ENCODE measurements around the gene C1orf105.
"Not testable (repeated sequence)": the region's sequence is repeated elsewhere in the genome, so short reads cannot be mapped to it uniquely, and the experiment has no call there.

Gene C1orf105

DNA sequence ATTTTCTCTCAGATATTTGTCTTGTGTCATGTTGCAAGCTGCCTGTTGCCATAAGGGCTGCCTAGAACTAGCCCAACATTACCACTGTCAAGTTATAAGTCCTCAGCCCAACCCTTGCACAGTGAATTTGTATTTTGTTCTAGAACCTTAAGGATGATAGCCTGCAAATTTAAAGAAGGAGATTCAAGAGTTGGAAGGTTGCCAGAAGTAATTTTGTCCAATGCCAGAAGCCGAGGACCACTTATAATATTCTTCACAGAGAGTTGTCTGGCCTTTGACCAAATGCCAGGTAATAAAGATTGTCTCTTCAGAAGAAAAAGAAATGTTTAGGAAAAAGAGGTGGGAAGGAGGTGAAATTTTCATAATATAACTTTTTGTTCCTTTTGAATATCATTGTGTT, 71.9 kb downstream of the C1orf105 start:
- no peak for DNase-seq

DNA sequence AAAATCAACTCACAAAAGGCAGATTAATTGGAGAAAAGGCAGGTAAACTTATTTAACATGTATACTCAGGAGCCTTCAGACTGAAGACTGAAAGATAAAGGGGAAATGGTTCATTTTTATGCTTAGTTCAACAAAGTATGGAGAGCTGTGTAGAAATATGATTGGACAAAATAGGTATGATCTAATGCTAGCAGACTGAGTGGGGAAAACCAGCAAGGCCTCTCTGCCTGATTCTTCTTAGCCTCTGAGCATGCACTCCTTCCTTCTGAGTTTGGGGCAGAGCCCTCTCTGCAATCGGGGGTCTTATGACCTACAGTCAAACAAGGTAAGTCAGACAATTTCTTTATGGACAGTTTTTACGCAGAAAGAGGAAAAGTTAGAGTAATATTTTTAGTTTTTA, 73.7 kb downstream of the C1orf105 start:
- DNase-seq, result no peak

DNA sequence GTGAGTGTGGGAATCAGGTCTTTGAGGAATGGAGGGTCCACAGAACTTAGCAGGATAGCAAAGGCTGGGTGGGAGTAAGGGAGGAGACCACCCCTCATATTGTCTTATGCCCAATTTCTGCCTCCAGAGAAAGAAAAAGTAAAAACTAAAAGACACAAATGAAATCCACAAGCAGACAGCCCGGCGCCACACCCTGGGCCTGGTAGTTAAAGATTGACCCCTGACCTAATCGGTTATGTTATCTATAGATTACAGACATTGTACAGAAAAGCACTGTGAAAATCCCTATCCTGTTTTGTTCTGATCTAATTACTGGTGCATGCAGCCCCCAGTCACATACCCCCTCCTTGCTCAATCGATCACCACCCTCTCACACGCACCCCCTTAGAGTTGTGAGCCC, 75.6 kb downstream of the C1orf105 start:
- DNase-seq, result not testable (repeated sequence)

DNA sequence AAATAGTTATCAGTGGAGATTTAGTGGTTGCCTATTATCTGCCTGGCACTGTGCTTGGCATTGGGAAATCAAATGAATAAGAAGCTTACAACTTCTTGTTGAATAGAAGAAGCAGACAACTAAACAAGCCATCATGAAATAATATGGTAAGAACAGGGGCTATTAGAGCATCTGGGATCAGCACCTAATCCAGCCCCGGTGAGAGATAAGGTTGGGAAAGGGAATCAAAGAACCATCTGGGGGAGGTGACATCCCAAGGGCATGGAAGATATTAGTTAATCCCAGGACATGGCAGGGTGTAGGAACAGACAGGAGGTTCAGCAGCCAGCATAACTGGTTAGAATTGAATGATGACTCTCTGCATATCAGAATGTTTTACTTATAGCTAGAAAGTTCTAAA, 76.2 kb downstream of the C1orf105 start:
- DNase-seq, result no peak

DNA sequence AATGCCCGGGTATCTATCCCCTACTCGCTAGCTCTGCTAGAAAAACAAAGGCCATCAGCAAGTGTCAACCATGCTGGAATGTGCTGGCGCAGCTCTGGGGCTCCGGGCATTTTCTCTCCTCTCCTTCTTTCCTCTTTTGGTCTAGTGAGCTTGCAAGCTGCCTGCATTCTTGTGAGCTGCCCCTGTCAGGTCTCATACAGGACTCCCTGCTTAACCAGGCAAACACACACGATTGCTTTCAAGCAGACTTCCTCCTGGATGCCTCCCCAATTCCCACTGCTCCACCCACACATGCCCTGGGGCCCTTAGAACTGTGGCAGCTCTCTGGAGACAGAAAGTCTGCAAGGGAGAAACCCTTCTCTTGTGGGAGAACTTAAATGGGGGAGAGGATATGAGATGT, 76.7 kb downstream of the C1orf105 start:
- no peak for DNase-seq

DNA sequence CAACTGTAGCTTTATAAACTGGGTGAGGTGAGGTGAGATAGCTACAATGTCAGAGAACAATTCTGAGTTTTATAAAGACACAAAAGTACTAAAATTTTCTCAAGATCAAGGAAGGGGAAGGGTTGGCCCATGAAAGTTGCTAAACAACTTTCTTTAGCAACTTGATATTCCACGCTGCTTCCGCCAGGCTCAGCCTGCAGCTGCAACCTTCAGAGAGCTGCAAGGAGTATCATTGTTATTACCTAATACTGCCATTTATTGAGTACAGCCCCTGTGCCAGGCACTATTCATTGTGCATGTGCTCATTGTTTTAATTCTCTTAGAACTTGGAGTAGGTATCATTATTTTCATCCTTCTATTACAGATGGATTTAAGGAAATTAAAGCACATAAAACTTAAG, 78.4 kb downstream of the C1orf105 start:
- DNase-seq, result no peak

DNA sequence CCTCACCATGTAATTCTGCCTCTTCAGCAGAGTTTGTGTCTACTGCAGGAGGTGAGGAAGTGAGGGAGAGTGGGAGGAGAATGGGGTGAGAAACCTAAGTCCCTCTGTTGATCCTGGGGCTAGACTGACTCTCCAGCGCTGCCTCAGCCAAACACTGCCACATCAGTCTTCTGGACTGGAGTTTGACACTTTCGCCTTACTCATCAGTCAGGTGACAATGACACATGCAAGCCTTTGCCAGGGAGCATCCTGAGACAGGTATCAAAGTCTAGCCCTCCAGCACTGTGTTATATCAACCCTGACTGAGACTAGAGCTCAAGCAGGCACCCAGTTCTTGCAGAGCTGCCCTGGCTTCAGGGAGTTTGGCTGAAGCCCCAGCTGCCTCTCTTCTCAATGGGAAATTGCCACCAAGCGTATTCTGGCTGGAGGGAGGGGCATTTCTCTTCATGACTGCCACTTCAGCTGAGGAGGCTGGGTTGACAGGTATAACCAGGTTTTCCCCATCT, 79.2 kb downstream of the C1orf105 start:
- DNase-seq, result no peak

DNA sequence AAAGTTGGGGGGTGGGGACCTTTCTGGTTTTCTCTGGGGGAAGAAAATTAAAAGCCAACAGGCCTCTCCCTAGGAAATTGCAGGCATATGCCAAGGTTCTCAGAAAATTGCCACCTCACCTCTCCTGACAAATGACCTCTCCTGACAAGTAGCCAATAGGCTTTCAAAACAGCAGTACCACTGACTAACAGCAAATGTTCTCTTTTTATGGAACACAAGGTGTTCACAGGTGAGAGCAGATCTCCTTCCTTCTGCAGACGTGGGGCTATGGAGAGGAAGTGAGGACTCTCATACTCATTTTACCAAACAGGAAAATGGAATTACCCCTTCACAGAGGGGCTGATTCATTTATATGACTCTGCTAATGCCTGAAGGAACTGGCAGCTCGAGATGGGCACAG, 79.7 kb downstream of the C1orf105 start:
- DNase-seq, result no peak

DNA sequence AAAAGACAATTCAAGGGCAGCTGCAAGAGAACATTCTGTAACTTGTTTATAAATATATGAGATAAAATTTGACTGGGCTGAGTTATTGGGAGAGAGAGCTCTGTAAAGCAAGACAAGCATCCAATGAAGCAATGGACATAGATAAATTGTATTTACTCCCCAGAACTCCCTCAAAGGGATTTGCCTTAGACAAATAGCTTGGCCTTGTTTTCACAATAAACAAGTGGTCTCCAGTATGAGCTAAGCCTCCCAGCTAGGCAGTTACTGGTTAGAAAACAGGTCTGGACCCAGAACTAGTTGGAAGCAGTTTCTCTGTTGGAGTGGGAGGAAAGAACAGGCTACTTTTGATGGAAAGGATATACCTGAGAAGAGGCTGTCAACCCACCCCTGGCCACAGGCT, 87.3 kb downstream of the C1orf105 start:
- no peak for DNase-seq

DNA sequence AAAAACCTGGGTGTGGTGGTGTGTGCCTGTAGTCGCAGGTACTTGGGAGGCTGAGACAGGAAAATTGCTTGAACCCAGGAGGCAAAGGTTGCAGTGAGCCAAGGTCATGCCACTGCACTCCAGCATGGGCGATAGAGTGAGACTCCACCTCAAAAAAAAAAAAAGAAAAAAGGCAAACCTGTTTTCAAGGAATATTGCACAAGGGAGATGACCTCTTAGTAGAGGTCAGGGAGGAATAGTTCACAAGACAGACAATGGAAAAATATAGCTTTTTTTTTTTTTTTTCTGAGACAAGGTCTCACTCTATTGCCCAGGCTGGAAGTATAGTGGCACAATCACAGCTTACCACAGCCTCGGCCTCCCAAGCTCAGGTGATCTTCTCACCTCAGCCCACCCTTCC, 90.0 kb downstream of the C1orf105 start:
- DNase-seq, result no peak

DNA sequence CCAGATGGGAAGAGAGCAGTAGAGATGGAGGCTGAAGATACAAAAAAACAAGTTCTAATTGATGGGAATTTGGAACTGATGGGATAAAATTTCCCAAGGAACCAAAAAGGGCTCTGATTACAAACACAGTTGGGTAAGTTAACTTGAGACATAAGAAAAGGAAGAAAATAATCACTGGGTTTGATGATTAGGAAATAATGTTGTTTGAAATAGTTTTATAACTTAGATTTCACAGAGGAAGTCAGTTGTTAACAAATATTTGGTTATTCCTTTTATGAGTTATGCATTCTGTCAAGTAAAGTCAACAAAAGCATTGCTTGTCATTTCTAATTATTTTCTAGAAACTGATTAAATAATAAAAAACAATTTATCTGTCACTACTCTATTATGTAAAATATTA, 92.1 kb downstream of the C1orf105 start:
- DNase-seq, result no peak

DNA sequence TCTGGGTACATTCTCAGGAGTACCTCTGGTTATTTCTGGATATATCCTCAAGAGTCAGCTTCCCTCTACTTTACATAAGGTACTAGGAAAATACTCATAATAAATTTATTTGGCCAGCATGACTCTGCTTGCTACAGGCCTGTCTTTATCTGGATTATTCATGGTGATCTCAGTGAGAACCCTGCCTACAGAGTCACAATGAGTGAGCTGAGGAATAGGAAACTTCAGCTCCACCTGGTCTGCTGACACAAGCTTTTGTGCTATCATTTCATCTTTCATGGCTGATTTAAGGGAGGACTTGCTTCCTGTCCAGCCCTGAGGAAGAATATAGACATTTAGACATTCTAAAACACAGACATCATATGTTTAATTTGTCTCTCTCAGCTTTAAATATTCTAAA, 93.0 kb downstream of the C1orf105 start:
- DNase-seq, result no peak

DNA sequence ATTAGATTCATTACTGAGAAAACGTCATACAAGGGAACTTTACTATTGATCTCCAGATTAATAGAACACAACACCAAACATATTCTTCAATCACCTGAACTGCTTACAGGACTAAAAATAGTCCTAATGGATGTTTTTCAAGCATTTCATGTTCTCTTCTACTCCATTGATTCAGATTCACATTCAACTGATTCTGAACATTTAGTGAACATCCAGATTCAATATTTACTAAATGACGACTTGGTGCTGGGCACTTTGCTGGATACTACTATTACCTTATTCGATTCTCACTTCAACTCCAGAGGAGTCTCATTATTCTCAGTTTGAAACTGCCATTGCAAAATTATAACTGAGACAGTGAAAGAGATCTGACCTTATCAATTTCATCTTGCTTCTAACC, 93.6 kb downstream of the C1orf105 start:
- no peak for DNase-seq

DNA sequence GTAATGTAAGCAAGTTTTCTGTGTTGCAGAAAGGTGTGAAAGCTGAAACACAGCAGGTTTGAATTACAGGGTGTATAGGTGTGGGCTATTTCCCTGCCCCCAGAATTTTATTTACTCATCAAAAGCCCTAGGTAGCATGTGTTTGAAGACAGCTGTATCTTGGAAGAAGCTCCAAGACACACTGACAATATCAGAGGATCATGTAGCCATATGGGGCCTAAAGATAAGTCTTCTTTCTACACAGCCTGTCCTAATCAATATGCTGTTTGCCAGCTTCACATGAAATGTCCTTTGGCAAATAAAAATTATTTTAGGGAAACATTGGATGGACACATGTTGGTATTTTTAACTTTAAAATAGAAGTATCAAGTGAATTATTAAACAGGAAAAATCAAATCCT, 95.0 kb downstream of the C1orf105 start:
- no peak for DNase-seq

DNA sequence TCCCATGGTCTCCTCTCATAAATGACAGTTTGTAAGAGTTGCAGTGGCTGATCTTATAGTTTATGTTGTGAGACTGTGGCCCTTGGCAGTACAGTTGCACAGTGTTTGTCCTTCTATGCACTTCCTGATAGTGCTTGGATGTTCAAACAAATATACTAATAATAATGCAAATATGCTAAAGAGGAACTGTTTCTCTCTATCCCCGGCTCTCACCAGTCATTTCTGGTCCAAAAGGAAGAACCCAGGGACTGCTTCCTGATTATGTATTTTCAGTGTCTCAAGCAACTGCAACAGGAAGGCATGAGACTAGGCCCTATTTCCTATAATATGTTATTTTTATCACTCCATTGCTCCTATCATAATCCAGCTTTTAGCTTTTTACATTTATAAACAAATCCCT, 95.4 kb downstream of the C1orf105 start:
- no peak for DNase-seq

DNA sequence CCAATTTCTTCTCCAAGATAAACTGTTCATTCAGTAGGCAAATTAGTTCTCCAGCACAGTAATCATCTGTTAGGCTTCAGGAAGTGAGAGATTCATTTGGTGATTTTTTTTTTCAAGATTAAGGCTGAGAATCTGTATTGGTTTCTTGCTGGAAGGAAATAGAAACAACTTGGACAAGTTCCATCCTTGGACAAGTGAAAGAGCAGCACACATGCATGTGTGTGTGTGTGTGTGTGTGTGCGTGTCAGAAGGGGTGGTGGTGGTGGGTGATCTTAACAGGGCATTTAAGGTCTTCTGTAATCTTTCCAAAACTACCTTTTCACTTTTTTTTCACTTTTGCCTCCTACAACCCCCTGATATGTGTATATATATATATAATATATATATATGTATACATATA, 96.6 kb downstream of the C1orf105 start:
- no peak for DNase-seq

DNA sequence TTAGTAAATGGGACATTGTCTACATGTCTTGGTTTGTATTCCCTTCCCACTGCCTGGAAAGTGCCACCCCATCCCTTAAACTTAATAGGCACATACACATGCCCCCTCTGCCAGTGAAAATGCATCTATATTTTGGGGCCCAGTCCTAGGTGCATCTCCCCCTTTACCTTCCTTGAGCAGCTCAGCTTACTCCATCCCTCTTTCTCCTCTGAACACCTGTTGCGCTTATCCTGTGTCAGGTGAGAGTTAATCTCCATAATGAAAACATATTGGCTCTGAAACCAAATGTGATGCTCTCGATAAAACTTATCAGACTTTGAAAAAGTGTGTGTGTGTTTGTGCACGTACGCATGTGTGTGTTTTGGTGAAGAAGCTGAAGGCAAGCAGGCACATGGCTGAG, 97.1 kb downstream of the C1orf105 start:
- DNase-seq, result no peak
